Smooth muscle cell of the brain vasculature (primary cell): ENCODE results near the gene COP1.
"Not testable (repeated sequence)": the region's sequence is repeated elsewhere in the genome, so short reads cannot be mapped to it uniquely, and the experiment has no call there.

Experiments used
- DNase-seq: peaks from one replicate; pipeline ENCODE4 v3.0.0-alpha.2; 2012; ENCODE audit warnings: low read depth, low spot score

Gene COP1

DNA sequence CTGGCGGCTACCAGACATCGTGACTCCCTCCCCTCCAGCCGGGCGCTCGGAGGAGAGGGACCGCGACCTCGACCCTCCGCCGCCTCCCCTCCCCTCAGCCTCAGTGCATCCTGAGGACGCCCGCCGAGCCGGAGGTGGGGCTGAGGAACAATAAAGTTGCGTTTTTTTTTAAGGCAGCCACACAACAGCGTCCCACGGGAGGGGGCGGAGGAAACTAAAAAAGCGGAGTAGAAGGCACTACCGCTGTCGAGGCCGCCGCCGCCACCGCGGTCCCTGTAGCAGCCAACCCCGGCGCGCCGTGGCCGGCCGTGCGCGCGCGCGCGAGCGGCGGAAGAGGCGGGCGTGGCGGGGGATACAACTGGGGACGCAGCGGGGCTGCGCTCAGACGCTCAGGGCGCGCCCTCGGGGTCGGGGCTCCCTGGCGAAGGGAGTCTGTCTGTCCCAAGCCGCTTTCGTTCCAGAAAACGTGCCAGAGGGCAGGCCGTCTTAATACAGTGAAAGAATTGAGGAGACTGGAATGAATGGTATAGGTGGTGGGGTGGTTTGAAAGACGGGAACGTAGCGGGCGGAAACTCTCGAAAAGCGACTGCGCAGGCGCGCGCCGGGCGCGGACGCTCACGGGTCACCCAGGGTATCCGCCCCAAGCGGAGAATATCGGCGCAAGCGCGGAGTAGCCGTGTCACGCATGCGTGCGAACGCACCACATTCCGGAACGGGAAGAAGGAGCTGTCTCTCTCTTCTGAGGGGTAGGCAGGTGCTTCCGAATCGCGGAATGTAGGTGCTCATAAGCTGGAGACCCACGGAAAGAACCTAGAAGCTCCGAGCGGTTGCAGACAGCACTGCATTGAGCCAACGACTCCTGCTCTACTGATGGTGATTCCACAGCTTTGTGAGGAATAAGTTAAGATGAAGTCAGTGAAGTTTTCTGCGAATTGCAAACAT, at the start of gene COP1:
Gene COP1, minus strand, starts transcription at position 326 of the 942 bp plus-strand sequence. Its CDS starts 308 bp downstream, at position 18.
- DNase-seq, result peak; percentile 88

DNA sequence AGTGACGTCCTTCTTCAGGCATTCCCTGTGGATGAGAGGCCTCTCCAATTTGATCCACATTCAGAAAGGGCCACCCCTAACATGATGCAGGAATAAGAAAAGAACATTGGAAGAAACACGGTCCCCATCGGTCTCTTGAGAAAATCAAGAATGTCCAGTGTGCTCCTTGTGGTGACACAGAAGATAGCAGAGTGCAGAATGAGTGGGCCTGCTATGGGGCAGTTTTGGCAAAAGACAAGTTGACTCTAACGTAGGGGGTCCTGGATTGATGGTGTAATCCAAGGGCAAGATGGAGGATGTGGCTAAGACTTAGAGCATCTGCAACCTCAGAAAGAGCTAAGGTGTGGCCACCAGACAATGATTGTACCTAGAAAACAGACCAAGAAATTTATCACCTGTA, 45.1 kb upstream of the COP1 start:
- DNase-seq, result no peak

DNA sequence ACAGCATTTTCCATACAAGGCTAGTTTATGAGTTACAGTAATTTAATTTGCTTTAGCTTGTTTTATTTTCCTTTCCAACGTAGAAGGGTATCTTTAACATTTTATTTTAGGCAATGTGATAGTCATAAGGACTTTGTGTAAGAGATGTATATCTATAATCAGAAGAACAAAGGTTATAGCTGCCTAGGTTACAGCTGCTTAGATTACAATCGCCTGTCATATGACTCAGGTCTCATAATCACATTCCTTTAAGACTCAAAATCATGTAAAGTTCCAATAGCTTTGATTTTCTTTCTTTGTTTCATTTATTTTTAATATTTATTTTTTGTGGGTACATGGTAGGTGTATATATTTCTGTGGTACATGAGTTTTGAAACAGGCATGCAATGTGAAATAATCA, 37.8 kb upstream of the COP1 start:
- DNase-seq, result no peak

DNA sequence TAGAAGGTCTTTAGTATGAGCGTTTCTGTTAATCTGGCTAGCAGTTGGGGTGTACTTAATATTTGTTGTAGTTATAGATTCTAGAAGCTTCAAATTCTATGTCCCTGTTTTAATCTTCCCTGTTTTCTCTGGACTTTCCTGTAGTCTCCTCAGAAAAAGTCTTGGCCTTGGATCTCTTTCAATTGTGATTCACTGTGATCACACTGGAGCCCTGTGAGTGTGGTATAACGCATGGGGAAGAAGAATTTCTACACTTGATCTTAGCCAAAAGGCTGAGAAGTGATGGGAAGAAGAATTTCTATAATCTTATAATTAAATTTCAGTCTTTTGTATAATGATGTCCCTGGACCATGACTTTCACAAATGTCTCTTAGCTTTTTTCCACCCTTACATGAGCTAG, 36.7 kb upstream of the COP1 start:
- no peak for DNase-seq

DNA sequence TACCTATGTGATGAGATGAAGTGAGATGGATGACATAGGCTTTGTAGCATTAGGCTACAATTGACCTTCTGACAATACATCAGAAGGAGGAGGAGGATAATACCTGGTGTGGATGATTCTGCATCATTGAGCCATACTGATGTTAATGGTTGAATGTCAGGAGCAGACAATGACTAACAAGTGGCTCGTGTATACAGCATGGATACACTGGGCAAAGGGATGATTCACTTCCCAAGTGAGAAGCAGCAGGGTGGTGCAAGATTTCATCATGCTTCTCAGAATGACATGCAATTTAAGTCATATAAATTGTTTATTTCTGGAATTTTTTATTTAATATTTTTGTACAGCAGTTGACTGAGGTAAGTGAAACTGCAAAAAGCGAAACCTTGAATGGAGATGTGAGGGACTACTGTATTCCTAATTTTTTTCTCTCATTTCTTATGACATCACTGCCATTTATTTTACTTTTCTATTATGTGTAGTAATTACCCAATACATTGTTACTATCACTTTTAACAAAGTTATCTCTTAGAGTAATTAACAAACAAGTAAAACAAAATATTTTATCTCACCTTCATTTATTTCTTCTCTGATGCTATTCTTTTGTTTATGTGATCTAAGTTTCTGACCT, 34.4 kb upstream of the COP1 start:
- DNase-seq, result no peak

DNA sequence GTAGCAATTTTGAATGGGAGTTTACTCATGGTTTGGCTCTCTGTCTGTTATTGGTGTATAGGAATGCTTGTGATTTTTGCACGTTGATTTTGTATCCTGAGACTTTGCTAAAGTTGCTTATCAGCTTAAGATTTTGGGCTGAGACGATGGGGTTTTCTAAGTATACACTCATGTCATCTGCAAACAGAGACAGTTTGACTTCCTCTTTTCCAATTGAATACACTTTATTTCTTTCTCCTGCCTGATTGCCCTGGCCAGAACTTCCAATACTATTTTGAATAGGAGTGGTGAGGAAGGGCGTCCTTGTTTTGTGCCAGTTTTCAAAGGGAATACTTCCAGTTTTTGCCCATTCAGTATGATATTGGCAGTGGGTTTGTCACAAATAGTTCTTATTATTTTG, 26.6 kb upstream of the COP1 start:
- DNase-seq, result not testable (repeated sequence)

DNA sequence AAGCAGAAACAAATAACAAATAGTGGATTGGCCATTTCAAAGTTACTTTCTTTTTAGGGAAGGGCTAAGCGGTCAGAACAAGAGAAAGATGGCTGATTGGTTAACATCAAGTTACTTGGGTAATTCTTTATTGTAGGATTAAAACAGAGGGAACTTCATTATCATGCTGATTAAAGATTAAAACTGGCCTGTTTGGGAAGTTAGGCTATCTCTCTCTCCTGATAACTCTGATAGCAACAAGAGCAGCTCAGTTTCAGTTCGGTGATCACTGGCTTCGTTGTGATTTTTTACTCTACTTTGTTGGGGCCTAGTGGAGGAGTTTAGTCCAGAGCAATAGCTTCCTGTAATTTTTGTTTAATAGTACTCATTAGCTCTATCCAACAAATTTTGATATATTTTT, 20.5 kb upstream of the COP1 start:
- DNase-seq, result no peak

DNA sequence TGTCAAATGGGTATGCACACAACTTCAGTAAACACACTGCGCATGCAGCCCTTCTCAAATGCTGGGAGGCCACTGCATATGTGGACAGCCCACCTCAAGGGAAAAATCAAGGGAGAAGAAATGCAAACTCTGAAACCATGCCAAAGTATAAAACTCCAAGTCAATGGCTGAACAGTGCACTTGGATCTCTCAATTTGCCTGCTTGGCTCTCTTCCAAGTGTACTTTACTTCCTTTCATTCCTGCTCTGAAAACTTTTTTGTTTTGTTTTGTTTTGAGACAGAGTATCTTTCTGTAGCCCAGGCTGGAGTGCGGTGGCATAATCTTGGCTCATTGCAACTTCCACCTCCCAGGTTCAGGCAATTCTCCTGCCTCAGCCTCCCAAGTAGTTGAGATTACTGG, 18.8 kb upstream of the COP1 start:
- DNase-seq, result no peak

DNA sequence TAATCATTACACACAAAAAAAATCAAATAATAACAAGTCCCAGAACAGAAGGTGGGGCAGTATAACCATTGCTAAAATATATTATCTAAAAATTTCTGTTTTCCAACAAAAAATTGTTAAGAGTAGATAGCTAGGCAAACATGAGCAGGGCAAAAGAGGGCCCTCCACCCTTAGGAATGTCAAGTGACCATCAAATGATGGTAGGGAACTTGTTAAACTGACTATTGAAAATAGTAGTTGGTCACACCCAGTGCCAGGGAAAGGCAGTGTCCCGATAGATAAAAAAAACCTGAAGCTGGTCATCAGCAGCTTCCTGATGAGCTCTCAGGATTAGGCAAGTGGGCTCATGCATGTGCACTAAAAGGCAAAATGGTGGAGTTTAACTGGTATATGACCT, 18.4 kb upstream of the COP1 start:
- DNase-seq, result no peak

DNA sequence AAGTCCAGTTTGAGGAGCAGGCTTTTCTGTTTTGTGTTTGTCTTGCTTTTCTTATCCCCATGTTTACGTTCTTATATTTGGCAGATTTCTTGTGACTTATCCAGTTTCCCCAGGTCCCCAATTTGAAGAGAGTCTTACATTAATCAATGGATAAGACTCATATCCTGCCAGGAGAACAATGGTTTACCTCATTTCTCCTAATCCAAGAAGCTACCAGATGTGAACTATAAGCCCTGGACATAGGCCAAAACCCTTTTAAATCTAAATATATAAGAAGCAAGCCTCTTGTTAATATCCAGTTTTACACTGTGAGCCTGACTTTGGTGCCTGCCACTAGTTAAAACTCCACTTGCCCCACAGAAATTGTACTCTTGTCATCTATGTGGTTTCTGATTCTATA, 15.1 kb upstream of the COP1 start:
- DNase-seq, result no peak

DNA sequence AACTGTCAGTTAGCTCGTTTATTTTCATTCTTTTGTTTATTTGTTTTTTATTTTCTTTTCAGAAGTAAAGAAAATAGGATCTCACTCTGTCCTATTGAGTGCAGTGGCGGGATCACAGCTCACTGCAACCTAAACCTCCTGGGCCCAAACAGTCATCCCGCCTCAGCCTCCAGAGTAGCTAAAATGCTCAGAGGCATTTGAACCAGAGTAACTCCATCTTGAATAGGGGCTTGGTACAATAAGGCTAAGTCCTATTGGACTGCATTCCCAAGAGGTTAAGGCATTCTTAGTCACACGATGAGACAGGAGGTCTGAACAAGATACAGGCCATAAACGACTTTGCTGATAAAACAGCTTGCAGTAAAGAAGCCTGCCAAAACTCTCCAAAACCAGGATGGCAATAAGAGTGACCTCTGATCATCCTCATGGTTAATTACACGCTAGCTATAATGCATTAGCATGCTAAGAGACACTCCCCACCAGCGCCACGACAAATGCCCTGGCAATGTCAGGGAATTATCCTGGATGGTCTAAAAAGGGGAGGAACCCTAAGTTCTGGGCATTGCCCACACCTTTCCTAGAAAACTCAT, 13.1 kb upstream of the COP1 start:
- no peak for DNase-seq

DNA sequence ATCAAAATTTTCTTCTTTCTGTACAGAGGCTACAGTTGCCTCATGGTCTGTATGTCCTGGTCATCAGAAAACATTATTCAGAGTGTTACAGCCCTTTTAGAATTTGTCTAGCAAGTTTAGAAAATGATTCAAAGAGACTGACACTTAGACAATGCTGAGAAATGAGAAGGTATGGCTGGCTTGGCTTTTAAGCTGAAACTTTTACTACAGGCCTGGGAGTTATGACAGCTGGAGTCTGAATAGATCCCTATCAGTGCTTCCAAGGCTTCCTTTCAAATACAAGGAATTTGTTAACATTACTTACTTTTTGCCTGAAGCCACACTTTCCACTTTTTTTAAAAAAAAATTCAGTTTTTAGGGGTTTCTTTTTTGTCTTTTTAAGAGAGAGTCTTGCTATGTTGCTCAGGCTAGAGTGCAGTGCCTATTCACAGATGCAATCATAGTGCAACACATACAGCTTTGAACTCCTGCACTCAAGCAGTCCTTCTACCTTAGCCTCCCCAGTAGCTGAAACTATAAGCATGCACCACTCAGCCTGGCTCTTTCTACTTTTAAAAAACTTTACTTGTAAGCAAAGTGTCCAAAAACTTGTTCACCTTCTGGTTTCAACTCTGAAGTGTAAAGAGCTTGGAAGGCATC, 10.5 kb upstream of the COP1 start:
- DNase-seq, result no peak

DNA sequence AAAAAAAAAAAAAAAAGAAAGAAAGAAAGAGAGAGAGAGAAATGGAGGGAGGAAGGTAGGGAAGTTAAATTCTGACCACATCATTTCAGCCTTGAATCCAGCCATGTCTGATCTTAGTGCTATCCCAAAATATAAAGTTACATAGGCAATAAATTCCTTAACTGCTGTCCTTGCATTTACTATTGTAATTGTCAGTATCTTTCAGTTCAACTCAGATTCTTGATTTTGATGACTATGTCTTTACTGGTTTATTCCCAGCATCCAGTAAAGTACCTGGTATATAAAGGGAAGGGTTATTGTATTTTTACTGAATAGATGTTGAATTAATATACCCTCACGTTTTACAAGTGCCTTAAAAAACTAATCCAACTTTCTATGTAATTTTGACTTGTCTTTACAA, 8.9 kb upstream of the COP1 start:
- DNase-seq, result no peak

DNA sequence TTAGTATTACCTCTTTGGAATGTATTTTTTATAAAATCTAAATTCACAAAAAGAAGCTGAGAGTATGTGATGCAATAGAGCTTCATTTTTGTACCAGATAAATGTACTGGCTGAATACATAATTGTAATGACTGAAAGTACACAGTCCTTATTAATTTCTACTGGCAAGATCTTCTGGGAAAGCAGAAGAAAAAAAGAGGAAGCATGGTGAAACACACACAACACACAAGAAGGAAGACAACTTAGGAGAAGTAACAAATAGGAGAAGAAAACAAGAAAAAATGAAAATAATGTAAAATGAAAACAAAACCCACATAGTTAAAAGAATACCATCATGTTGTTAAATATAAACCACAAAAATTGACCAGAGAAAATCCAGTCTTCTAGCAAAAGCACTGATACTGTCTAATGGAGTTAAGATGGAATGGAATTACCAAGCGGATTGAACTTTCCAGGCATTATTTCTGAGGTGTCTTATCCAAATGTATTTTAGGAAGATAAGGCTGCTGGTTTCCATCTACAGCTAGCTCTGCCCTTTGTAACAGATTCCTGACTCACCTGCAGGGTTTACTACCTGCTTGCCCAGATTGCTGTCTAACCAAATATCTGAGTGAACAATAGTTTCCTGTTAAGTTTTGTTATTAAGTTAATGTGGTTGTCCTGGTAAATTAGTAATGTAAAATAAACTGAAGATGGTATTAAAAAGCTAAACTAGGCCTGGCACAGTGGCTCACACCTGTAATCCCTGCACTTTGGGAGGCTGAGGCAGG, 4.5 kb upstream of the COP1 start:
- DNase-seq, result no peak

DNA sequence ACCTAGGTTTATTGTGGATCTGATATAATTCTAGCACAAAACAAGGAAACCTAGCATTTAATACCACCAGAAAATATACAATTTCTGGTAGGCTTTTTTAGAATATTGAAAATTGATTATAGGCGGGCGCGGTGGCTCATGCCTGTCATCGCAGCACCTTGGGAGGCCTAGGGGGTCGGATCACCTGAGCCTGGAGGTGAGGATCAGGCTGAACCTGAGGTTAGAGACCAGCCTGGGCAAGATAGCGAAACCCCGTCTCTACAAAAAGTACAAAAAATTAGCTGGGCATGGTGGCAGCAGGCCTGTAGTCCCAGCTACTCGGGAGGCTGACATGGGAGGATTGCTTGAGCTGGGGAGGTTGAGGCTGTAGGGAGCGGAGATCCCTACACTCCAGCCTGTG, 948 bp upstream of the COP1 start:
- DNase-seq, result no peak

DNA sequence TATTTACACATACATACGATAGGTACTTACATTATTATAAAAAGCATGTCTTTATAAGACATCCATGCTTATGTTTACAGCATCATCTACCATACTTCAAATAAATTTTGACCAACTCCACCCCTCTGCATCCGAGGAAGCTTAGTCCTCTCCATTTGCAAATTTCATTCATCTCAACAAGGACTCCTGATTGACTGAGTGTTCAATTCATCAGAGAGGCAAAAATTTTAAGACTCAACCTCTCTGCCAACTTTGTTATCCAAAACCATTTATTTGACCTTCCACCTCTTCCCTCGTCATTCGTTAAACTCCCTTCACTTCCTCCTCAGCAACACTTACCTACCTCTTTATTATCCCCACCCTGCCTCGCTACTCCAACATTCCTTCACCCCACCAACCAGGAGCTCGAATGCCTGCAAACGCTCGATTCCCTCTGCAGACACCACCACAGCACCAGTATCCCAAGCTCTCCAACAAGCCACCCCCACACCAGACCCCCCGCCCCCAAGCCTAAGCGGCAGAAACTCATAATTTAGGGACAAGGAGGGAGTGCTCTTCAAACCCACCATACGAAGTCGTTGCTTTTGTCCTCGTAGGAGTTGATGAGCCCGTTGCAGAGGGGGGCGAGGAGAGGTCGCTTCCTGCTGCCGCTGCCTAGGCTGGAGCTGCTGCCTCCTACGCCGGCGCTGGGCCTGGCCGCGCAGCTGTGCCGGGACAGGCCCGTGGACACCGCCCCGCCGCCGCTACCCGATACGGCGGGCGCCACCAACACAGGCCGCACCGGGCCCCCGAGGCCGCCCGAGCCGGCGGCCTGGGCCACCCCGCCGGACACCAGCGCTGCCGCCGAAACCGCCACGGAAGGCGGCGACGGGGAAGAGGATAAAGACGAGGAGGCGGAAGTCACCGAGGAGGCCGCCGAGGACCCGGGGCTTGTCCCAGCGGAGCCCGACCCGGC, 803 bp downstream of the COP1 start:
- no peak for DNase-seq

DNA sequence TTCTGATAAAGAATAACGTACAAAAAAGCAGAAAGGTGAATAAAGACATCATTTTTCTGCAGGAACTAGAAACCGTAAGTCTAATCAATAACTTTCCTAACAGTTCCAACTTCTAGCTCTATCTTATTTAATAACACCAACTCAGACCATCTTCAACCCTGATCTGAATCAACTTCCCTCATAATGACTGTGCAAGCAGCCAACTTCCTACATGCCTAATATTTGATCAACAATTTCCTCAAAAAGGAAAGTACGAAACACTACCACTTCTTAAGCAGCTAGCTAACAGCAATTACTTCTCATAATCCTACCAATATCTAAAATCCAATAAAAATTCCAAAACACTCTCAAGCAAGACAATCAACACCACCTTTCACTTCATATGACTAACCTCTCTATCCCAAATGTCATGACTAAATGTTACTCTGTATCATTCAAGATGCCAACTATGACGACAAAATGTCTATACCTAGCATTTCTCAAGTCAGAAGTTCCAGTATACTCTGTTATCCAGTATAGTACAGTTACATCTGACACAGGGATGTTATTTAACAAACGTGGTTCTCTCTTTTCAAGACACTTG, 1.7 kb downstream of the COP1 start:
- no peak for DNase-seq

DNA sequence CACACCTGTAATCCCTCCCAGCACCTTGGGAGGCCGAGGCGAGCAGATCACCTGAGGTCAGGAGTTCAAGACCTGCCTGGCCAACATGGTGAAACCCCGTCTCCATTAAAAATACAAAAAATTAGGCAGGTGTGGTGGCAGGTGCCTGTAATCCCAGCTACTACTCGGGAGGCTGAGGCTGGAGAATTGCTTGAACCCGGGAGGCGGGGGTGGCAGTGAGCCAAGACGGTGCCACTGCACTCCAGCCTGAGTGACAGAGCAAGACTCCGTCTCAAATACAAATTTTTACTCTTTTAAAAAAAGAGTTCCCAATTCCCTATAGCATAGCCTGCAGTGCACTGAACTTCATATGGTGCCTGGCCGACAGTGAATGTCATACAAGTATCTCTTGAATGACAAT, 2.4 kb downstream of the COP1 start:
- not testable (repeated sequence) for DNase-seq

DNA sequence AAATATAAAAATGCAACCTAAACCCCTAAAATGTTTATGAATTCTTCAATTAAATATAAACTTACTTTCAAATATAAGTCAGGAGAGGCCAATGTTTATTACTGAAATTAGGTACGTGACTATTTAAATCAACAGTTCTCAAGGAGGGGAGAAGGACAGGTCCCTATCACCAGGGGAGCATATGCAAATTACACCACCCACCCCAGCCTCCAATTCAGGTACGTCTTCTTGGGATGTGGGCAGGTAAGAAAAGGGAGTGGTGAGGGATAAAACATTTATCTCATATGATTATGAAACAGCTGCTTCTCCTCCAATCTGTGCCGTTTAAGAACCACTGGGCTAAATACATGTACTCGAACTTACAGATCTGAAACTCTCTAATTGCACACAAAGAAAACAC, 3.4 kb downstream of the COP1 start:
- no peak for DNase-seq

DNA sequence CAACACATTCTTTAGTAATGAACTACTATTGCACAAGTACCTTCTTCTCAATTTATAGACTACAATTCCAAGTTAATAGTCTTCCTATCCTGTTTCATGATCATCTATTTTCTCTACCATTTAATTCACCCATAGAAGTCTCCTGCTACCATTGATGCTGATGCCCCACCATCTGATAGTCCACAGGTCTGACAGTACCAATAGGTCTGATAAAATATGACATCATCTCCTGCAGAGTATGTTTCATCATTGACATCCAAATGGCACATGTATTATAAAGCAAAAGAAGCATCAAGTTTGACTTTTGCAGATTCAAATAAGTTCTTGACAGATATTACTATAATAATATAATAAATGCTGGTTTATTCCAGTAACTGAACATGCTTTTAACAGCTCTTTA, 5.5 kb downstream of the COP1 start:
- no peak for DNase-seq
